IMR-90 (cell line): Measurements from ENCODE around the gene GLIS1. TPM values are rescaled to one million over a fixed set of nuclear protein-coding genes. Genes with fewer than 3 reads are reported as not detected.

Experiments used
- ATAC-seq: fragments of 200-7000 bp; cut with Tn5 transposase; 2 replicates; pipeline ENCODE4 v1.9.1; 2020; ENCODE audit warnings: low read depth, mild to moderate bottlenecking, moderate library complexity
- BruUV-seq: library from RNA; stranded (reverse); fragments of 400-500 nt; replicated peaks from 2 replicates; lab custom pipeline; 2021; lab: Mats Ljungman, UMichigan
- CTCF ChIA-PET: fragments of 300-600 bp; formaldehyde crosslinking; extraction: SDS; loops from one replicate; lab custom pipeline; 2021; ENCODE audit warnings: antibody characterized with exemption; lab: Yijun Ruan, JAX
- POLR2A ChIA-PET: fragments of 300-600 bp; sonication (Branson Sonifier 250); formaldehyde crosslinking; loops from one replicate; lab custom pipeline; 2022; ENCODE audit warnings: antibody characterized with exemption; ENCODE audit not compliant: unreplicated experiment; lab: Charles Lee
- DNase-seq: peaks from one replicate; pipeline ENCODE4 v3.0.0; 2013
- H2AFZ ChIP-seq: replicated peaks from 2 replicates; pipeline ENCODE3; 2013; ENCODE audit warnings: low read length, mild to moderate bottlenecking; ENCODE audit not compliant: poor library complexity
- H2AK5ac ChIP-seq: 2 replicates; pipeline ENCODE4 v1.6.1; 2013; ENCODE audit warnings: low read depth, low read length, inconsistent platforms
- H2AK9ac ChIP-seq: replicated peaks from 2 replicates; pipeline ENCODE3; 2013; ENCODE audit warnings: mild to moderate bottlenecking, low read depth, low read length, moderate library complexity; ENCODE audit not compliant: poor library complexity
- H2BK120ac ChIP-seq: 2 replicates; pipeline ENCODE4 v1.6.1; 2013; ENCODE audit warnings: low read depth, low read length, inconsistent platforms
- H2BK15ac ChIP-seq: 3 replicates; pipeline ENCODE4 v1.6.1; 2013; ENCODE audit warnings: low read depth, low read length, inconsistent platforms
- H2BK20ac ChIP-seq: 2 replicates; pipeline ENCODE4 v1.6.1; 2013; ENCODE audit warnings: low read depth, mild to moderate bottlenecking, inconsistent platforms, low read length, moderate library complexity
- H2BK5ac ChIP-seq: 2 replicates; pipeline ENCODE4 v1.6.1; 2013; ENCODE audit warnings: mild to moderate bottlenecking, low read depth, low read length, inconsistent platforms; ENCODE audit not compliant: poor library complexity, severe bottlenecking
- H3K14ac ChIP-seq: replicated peaks from 2 replicates; pipeline ENCODE4 v1.6.1; 2013; ENCODE audit warnings: low read depth, low read length, inconsistent platforms
- H3K18ac ChIP-seq: 2 replicates; pipeline ENCODE4 v1.6.1; 2013; ENCODE audit warnings: low read depth, low read length, control low read depth
- H3K23ac ChIP-seq: 2 replicates; pipeline ENCODE4 v1.6.1; 2013; ENCODE audit warnings: low read depth, low read length, inconsistent platforms
- H3K27ac ChIP-seq: 2 replicates; pipeline ENCODE4 v1.5.1; 2013; ENCODE audit warnings: mild to moderate bottlenecking, control low read depth, low read length; ENCODE audit not compliant: insufficient read depth
- H3K27me3 ChIP-seq: 2 replicates; pipeline ENCODE4 v1.6.1; 2013; ENCODE audit warnings: low read length; ENCODE audit not compliant: control insufficient read depth, insufficient read depth
- H3K36me3 ChIP-seq: 2 replicates; pipeline ENCODE4 v1.6.1; 2013; ENCODE audit warnings: low read length, mixed read lengths; ENCODE audit not compliant: control insufficient read depth, insufficient read depth
- H3K4ac ChIP-seq: 2 replicates; pipeline ENCODE4 v1.6.1; 2013; ENCODE audit warnings: low read depth, low read length, inconsistent platforms
- H3K4me1 ChIP-seq: 2 replicates; pipeline ENCODE4 v1.6.1; 2013; ENCODE audit warnings: low read length, mixed read lengths; ENCODE audit not compliant: control insufficient read depth, insufficient read depth
- H3K4me2 ChIP-seq: 2 replicates; pipeline ENCODE4 v1.6.1; 2013; ENCODE audit warnings: low read depth, mild to moderate bottlenecking, control low read depth, low read length, moderate library complexity
- H3K4me3 ChIP-seq: 2 replicates; pipeline ENCODE4 v1.5.1; 2013; ENCODE audit warnings: low read depth, mild to moderate bottlenecking, control low read depth, low read length, moderate library complexity; ENCODE audit not compliant: insufficient read depth
- H3K56ac ChIP-seq: 2 replicates; pipeline ENCODE4 v1.6.1; 2013; ENCODE audit warnings: low read length, inconsistent platforms; ENCODE audit not compliant: insufficient read depth; ENCODE audit errors: extremely low read depth
- H3K79me1 ChIP-seq, 2 experiments: 2 replicates each; pipeline ENCODE4 v1.6.1; 2013; ENCODE audit warnings: low read length in 2 of 2, inconsistent platforms in 1 of 2, low read depth in 1 of 2
- H3K9ac ChIP-seq: 2 replicates; pipeline ENCODE4 v1.6.1; 2013; ENCODE audit warnings: low read depth, low read length, control low read depth
- H3K9me1 ChIP-seq: 2 replicates; pipeline ENCODE4 v1.6.1; 2013; ENCODE audit warnings: low read length, inconsistent platforms; ENCODE audit not compliant: insufficient read depth
- H3K9me3 ChIP-seq: 2 replicates; pipeline ENCODE4 v1.6.1; 2013; ENCODE audit warnings: low read length; ENCODE audit not compliant: control insufficient read depth, insufficient read depth
- H4K20me1 ChIP-seq: 2 replicates; pipeline ENCODE4 v1.6.1; 2013; ENCODE audit warnings: low read length, inconsistent platforms; ENCODE audit not compliant: insufficient read depth
- H4K5ac ChIP-seq: 2 replicates; pipeline ENCODE4 v1.6.1; 2013; ENCODE audit warnings: mild to moderate bottlenecking, low read depth, low read length, control low read depth
- H4K8ac ChIP-seq, 2 experiments: 2 replicates each; pipeline ENCODE4 v1.6.1; 2013; ENCODE audit warnings: low read depth in 2 of 2, low read length in 2 of 2, control low read depth in 1 of 2, inconsistent platforms in 1 of 2
- H4K91ac ChIP-seq: 2 replicates; pipeline ENCODE4 v1.6.1; 2013; ENCODE audit warnings: low read depth, low read length, inconsistent platforms; ENCODE audit not compliant: insufficient read depth
- BHLHE40 ChIP-seq: fragments of 150-350 bp; IDR thresholded peaks from 2 replicates; pipeline ENCODE4 v1.6.1; 2016; ENCODE audit warnings: mild to moderate bottlenecking, low read depth, low read length
- CHD1 ChIP-seq: IDR thresholded peaks from 2 replicates; pipeline ENCODE4 v1.6.1; 2012; ENCODE audit warnings: low read depth, low read length, improper control_type of control experiment
- CTCF ChIP-seq: conservative IDR thresholded peaks from 2 replicates; pipeline ENCODE4 v1.5.1; 2012; ENCODE audit warnings: mild to moderate bottlenecking, low read depth, low read length, improper control_type of control experiment
- ELK1 ChIP-seq: fragments of 150-350 bp; IDR thresholded peaks from 2 replicates; pipeline ENCODE4 v1.6.1; 2016; ENCODE audit warnings: low read depth, mild to moderate bottlenecking, low read length, moderate library complexity, borderline replicate concordance
- MAFK ChIP-seq: IDR thresholded peaks from 2 replicates; pipeline ENCODE4 v1.6.1; 2012; ENCODE audit warnings: low read depth, low read length, improper control_type of control experiment
- MAZ ChIP-seq: IDR thresholded peaks from 2 replicates; pipeline ENCODE4 v1.6.1; 2012; ENCODE audit warnings: low read depth, mild to moderate bottlenecking, low read length, improper control_type of control experiment, moderate library complexity, borderline replicate concordance
- MXI1 ChIP-seq: IDR thresholded peaks from 2 replicates; pipeline ENCODE4 v1.6.1; 2012; ENCODE audit warnings: low read depth, mild to moderate bottlenecking, low read length, moderate library complexity, borderline replicate concordance
- NFE2L2 ChIP-seq: fragments of 150-350 bp; IDR thresholded peaks from 2 replicates; pipeline ENCODE4 v1.6.1; 2016; ENCODE audit warnings: low read depth, mild to moderate bottlenecking, low read length
- RFX5 ChIP-seq: IDR thresholded peaks from 2 replicates; pipeline ENCODE4 v1.8.0; 2012; ENCODE audit warnings: low read depth, mild to moderate bottlenecking, low read length, moderate library complexity
- SMC3 ChIP-seq: fragments of 150-350 bp; IDR thresholded peaks from 2 replicates; pipeline ENCODE4 v1.6.1; 2016; ENCODE audit warnings: low read depth, mild to moderate bottlenecking, antibody characterized with exemption, low read length, moderate library complexity
- USF2 ChIP-seq: fragments of 150-350 bp; IDR thresholded peaks from 2 replicates; pipeline ENCODE4 v1.6.1; 2017; ENCODE audit warnings: mild to moderate bottlenecking, antibody characterized with exemption, low read length, low read depth
- WGBS, 2 experiments: methylation state at CpG; one replicate each; pipeline versions ENCODE4 v1.1.5 to v1.1.7; 2013; ENCODE audit warnings: missing lambda C conversion rate in 2 of 2; ENCODE audit not compliant: insufficient read length in 1 of 2; ENCODE audit errors: extremely low coverage in 2 of 2; 5-methylcytosine and 5-hydroxymethylcytosine counted together
- dilution Hi-C: fragments of 300-500 bp; cut with HindIII; formaldehyde crosslinking; loops from one replicate; pipeline ENCODE4 v1.14.3; 2018; ENCODE audit warnings: low sequenced_read_pairs; ENCODE audit not compliant: unreplicated experiment
- in situ Hi-C: fragments of 300-500 bp; cut with MboI; formaldehyde crosslinking; loops from 3 replicates; pipeline ENCODE4 v1.14.3; 2019; ENCODE audit warnings: low sequenced_read_pairs, inconsistent platforms, mixed read lengths
- intact Hi-C: fragments of 100-400 bp; cut with micrococcal nuclease; formaldehyde crosslinking; loops from 2 replicates; pipeline ENCODE4 v1.10.0; 2022
- polyA plus RNA-seq, 3 experiments: library from polyadenylated mRNA; depleted of rRNA; stranded (reverse); fragments of >200 nt; gene quantifications; 2 replicates each; pipeline ENCODE4 v1.2.3, GENCODE V29; 2012; ENCODE audit warnings: low replicate concordance in 1 of 3
- total RNA-seq: library from RNA; depleted of rRNA; stranded (reverse); fragments of >200 nt; gene quantifications from 2 replicates; pipeline ENCODE4 v1.2.3, GENCODE V29; 2012

The GLIS1 gene
- total and polyA plus RNA-seq, 2 of the 4 experiments (the other 2 are of a cell fraction) = 0.18 to 2.3 TPM

GRCh38 chr1:53617851-53618499 is 121.0 kb downstream of the GLIS1 start:
- DNase-seq = no peak
- no peak overlapping the region for H3K56ac ChIP-seq
- ChIA-PET CTCF (interaction anchor here (0.5 to 0.9 kb wide), 2 partner anchors 144 to 1461 kb away, joined by 3 read pairs; no protein-coding TSS in a partner anchor), POLR2A (no interaction called here)
- H3K18ac ChIP-seq = no peak overlapping the region; the same call in 1 of the 2 replicates
- in situ Hi-C loops = no loop called here
- H4K91ac ChIP-seq = no peak overlapping the region
- H3K27ac ChIP-seq = peak overlapping the region; percentile 6; the same call in 1 of the 2 replicates
- no peak overlapping the region for H3K4me3 ChIP-seq
- H4K5ac ChIP-seq = no peak overlapping the region
- H3K4me2 ChIP-seq = no peak overlapping the region
- H4K20me1 ChIP-seq = peaks cover 39% of the 10 kb centered on the region
- peak overlapping the region; percentile 48 for H2BK120ac ChIP-seq
- H2BK5ac ChIP-seq = no peak overlapping the region
- H2AK9ac ChIP-seq = peak overlapping the region; percentile 18
- H3K36me3 ChIP-seq = no peaks in the 10 kb centered on the region
- peak; percentile 5; the same call in 1 of the 2 replicates for ATAC-seq
- H2AK5ac ChIP-seq = 0 out of 2 replicates have a peak overlapping the region, but pooled peaks have one; percentile 21
- H3K9me1 ChIP-seq = peaks cover 27% of the 10 kb centered on the region; the same call in 1 of the 2 replicates
- peak overlapping the region; percentile 48; the same call in 1 of the 2 replicates for H3K4ac ChIP-seq
- no peaks in the 10 kb centered on the region for H3K9me3 ChIP-seq
- no peak overlapping the region for H2AFZ ChIP-seq
- H3K9ac ChIP-seq = no peak overlapping the region
- BruUV-seq = no TSS peak
- dilution Hi-C loops = no loop called here
- peak overlapping the region; percentile 32; the same call in 1 of the 2 replicates for H3K14ac ChIP-seq
- H3K79me1 ChIP-seq = peaks cover 0 to 20% of the 10 kb centered on the region in 2 experiments; a peak in 2 of 4 replicates
- intact Hi-C loops = loop anchor here (1.0 kb wide), 1 partner anchor 121 kb away; the partner anchor contains the start of gene GLIS1
- 80% methylated on average over 1 of the region's 4 CpGs; no CpG with 5 or more reads in 1 of the 2 experiments for WGBS, 2 experiments
- H3K23ac ChIP-seq = 0 out of 2 replicates have a peak overlapping the region, but pooled peaks have one; percentile 19
- H3K27me3 ChIP-seq = no peaks in the 10 kb centered on the region
- peak overlapping the region; percentile 8; the same call in 1 of the 3 replicates for H2BK15ac ChIP-seq
- H3K4me1 ChIP-seq = peaks cover 11% of the 10 kb centered on the region
- H2BK20ac ChIP-seq = peak overlapping the region; percentile 39
- TF ChIP-seq USF2 = no peak
- no peak for TF ChIP-seq NFE2L2
- TF ChIP-seq CTCF = no peak
- TF ChIP-seq MAFK = no peak
- no peak for TF ChIP-seq BHLHE40
- no peak for TF ChIP-seq MAZ
- no peak for TF ChIP-seq SMC3
- TF ChIP-seq MXI1 = no peak
- no peak for TF ChIP-seq ELK1
- no peak for TF ChIP-seq CHD1
- no peak for TF ChIP-seq RFX5
- H4K8ac ChIP-seq = no peak overlapping the region; a peak in 1 of 4 replicates
